NCI-H1105 treated with DMSO at 0.1 percent for 48 hours (cell line): Measurements from ENCODE around the gene CCDC196.

Experiments used
- DNase-seq: peaks from one replicate; lab custom pipeline; 2025; lab: John Stamatoyannopoulos, UW

CCDC196 gene

GRCh38 chr14:66485910-66486421, at the start of gene CCDC196:
CCDC196 (plus strand) TSS chr14:66486371; CDS start chr14:66486503, 132 bp downstream.
- DNase-seq, result no peak

- DNase-seq, result no peak
Measured at GRCh38 chr14:66440801-66441200, 45.4 kb upstream of the CCDC196 start.

- no peak for DNase-seq
Measured at GRCh38 chr14:66442953-66443571, 43.1 kb upstream of the CCDC196 start.

GRCh38 chr14:66443785-66444184, 42.4 kb upstream of the CCDC196 start:
- no peak for DNase-seq

- no peak for DNase-seq
Measured at GRCh38 chr14:66444271-66444927, 41.8 kb upstream of the CCDC196 start.

GRCh38 chr14:66445936-66446335, 40.2 kb upstream of the CCDC196 start:
- no peak for DNase-seq

GRCh38 chr14:66453469-66453868, 32.7 kb upstream of the CCDC196 start:
- DNase-seq, result no peak

GRCh38 chr14:66459603-66460002, 26.6 kb upstream of the CCDC196 start:
- no peak for DNase-seq

GRCh38 chr14:66464261-66464660, 21.9 kb upstream of the CCDC196 start:
- no peak for DNase-seq

- DNase-seq, result no peak
Measured at GRCh38 chr14:66468778-66469367, 17.3 kb upstream of the CCDC196 start.

GRCh38 chr14:66471584-66471983, 14.6 kb upstream of the CCDC196 start:
- no peak for DNase-seq

- DNase-seq, result no peak
Measured at GRCh38 chr14:66472251-66472650, 13.9 kb upstream of the CCDC196 start.

- DNase-seq, result no peak
Measured at GRCh38 chr14:66473223-66473622, 12.9 kb upstream of the CCDC196 start.

GRCh38 chr14:66476964-66477363, 9.2 kb upstream of the CCDC196 start:
- peak; percentile 7 for DNase-seq

GRCh38 chr14:66477567-66477966, 8.6 kb upstream of the CCDC196 start:
- DNase-seq, result no peak

GRCh38 chr14:66482873-66483272, 3.3 kb upstream of the CCDC196 start:
- no peak for DNase-seq

- DNase-seq, result no peak
Measured at GRCh38 chr14:66483322-66483721, 2.8 kb upstream of the CCDC196 start.

- no peak for DNase-seq
Measured at GRCh38 chr14:66485029-66485428, 1.1 kb upstream of the CCDC196 start.

- no peak for DNase-seq
Measured at GRCh38 chr14:66487164-66487563, 993 bp downstream of the CCDC196 start.

GRCh38 chr14:66490143-66491111, 4.3 kb downstream of the CCDC196 start:
- no peak for DNase-seq

- no peak for DNase-seq
Measured at GRCh38 chr14:66493750-66494149, 7.6 kb downstream of the CCDC196 start.
